Measurements from ENCODE around the gene CCM2L.

Gene CCM2L

DNA sequence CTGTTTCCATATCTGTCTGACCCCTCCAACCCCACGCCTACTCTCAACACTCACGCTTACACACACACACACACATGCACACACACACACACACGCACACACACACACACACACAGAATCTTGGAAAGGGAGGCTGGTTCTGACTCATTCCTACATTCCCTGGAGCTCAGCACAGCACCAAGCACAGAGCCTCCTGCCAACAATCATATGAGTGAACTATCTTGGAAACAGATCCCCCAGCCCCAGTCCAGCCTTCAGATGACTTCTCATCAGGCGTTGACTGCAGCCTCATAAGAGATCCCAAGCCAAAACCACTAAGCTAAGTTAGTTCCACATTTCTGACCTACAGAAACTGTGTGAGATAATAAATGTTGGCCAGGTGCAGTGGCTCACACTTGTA, 27.7 kb downstream of the CCM2L start:
- no peak overlapping the region for H4K8ac ChIP-seq (ENCODE audit: low read depth, low read length)
- H3K4me3 ChIP-seq (ENCODE audit: low read depth, low read length) = no peak overlapping the region
- H3K36me3 ChIP-seq (ENCODE audit: control insufficient read depth in 1 of 2, insufficient read depth in 2 of 2, low read length in 2 of 2) = no peaks in the 10 kb centered on the region
- no peak overlapping the region for H2AFZ ChIP-seq (ENCODE audit: insufficient read depth, low read length, poor library complexity)
- no peaks in the 10 kb centered on the region for H3K27me3 ChIP-seq (ENCODE audit: insufficient read depth, low read length)
- no peak for DNase-seq
- H2AK5ac ChIP-seq (ENCODE audit: low read length) = no peak overlapping the region
- H3K27ac ChIP-seq (ENCODE audit: low read depth, low read length) = no peak overlapping the region
- no peak overlapping the region for H2BK5ac ChIP-seq (ENCODE audit: low read depth, low read length, poor library complexity)
- WGBS (ENCODE audit: extremely low coverage, insufficient coverage, insufficient read length) = 100% methylated on average over 2 of the region's 4 CpGs
- H3K4me2 ChIP-seq (ENCODE audit: low read length) = no peak overlapping the region
- H3K14ac ChIP-seq (ENCODE audit: low read length) = no peak overlapping the region
- H4K12ac ChIP-seq (ENCODE audit: low read depth, low read length) = no peak overlapping the region
- no peak overlapping the region for H3K9ac ChIP-seq (ENCODE audit: low read length)
- no peak overlapping the region for H2BK12ac ChIP-seq (ENCODE audit: low read length)
- H3K4me1 ChIP-seq (ENCODE audit: control insufficient read depth in 1 of 2, insufficient read depth in 2 of 2, low read length in 2 of 2) = peaks cover 5 to 8% of the 10 kb centered on the region in 2 experiments
- H2BK120ac ChIP-seq (ENCODE audit: insufficient read depth, low read length, poor library complexity) = no peak overlapping the region
- H3K18ac ChIP-seq (ENCODE audit: low read length) = no peak overlapping the region
- H3K23ac ChIP-seq (ENCODE audit: low read length) = no peak overlapping the region
- no peak overlapping the region for H3K4ac ChIP-seq (ENCODE audit: low read depth, low read length)
- no peak overlapping the region for H4K91ac ChIP-seq (ENCODE audit: low read depth, low read length)
- H3K79me1 ChIP-seq (ENCODE audit: low read length) = no peaks in the 10 kb centered on the region
- H3K9me3 ChIP-seq (ENCODE audit: insufficient read depth, low read depth, low read length) = peaks cover 2% of the 10 kb centered on the region
- H3K79me2 ChIP-seq (ENCODE audit: control insufficient read depth, insufficient read depth, low read length, poor library complexity) = no peaks in the 10 kb centered on the region

DNA sequence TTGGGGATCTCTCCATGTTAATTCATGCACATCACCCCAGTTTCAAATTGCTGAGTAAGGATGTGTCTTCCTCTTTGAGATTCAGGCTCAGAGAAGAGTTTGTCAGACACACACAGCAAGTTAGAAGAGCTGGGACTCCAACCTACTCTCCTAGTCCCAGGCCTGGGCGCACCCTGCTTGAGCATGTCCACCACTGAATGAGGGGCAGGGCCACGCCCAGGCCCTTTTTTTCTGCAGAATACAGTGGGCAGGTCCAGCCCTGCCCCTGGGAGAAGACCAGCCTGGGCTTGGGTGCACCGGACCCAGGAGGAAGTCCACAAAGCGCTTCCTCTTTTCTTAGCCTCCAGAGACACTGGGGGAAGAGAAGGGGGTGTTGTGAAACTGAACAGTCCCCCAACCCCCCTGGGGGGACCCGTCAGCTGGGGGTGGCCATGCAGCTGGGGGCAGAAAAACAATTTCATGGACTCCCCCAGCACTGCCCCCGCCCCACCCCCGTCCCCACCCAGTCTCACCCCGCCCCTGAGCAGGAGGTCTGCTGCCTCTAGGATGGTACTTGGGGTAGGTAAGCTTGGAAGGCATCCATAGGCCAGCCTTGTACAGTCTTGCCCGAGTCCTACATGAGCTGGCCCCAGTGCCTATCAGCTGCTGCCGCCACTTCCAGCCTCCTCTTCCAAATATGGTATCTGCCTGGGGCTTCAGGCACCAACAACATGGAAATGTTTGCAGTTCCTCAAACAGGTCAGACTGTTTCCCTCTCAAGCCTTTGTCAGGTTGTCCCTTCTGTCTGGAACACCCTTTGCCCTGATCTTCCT, 30.1 kb downstream of the CCM2L start:
- peak in 1 of 2 donors; percentile 37 for DNase-seq
- H3K9ac ChIP-seq (ENCODE audit: low read length) = no peak overlapping the region
- H3K4me1 ChIP-seq (ENCODE audit: control insufficient read depth in 1 of 2, insufficient read depth in 2 of 2, low read length in 2 of 2) = peaks cover 5 to 8% of the 10 kb centered on the region in 2 experiments
- peaks cover 2% of the 10 kb centered on the region for H3K9me3 ChIP-seq (ENCODE audit: insufficient read depth, low read depth, low read length)
- no peak overlapping the region for H3K4me3 ChIP-seq (ENCODE audit: low read depth, low read length)
- no peaks in the 10 kb centered on the region for H3K79me1 ChIP-seq (ENCODE audit: low read length)
- H3K79me2 ChIP-seq (ENCODE audit: control insufficient read depth, insufficient read depth, low read length, poor library complexity) = no peaks in the 10 kb centered on the region
- no peak overlapping the region for H3K27ac ChIP-seq (ENCODE audit: low read depth, low read length)
- H3K4ac ChIP-seq (ENCODE audit: low read depth, low read length) = no peak overlapping the region
- H2BK12ac ChIP-seq (ENCODE audit: low read length) = no peak overlapping the region
- H3K14ac ChIP-seq (ENCODE audit: low read length) = no peak overlapping the region
- H2AK5ac ChIP-seq (ENCODE audit: low read length) = no peak overlapping the region
- no peak overlapping the region for H2BK5ac ChIP-seq (ENCODE audit: low read depth, low read length, poor library complexity)
- no peak overlapping the region for H3K18ac ChIP-seq (ENCODE audit: low read length)
- WGBS (ENCODE audit: extremely low coverage, insufficient coverage, insufficient read length) = no CpG with 5 or more reads among the region's 10 CpGs
- no peaks in the 10 kb centered on the region for H3K36me3 ChIP-seq (ENCODE audit: control insufficient read depth in 1 of 2, insufficient read depth in 2 of 2, low read length in 2 of 2)
- no peak overlapping the region for H4K91ac ChIP-seq (ENCODE audit: low read depth, low read length)
- peak overlapping the region; percentile 7 for H4K12ac ChIP-seq (ENCODE audit: low read depth, low read length)
- H2BK120ac ChIP-seq (ENCODE audit: insufficient read depth, low read length, poor library complexity) = no peak overlapping the region
- no peak overlapping the region for H3K23ac ChIP-seq (ENCODE audit: low read length)
- H3K27me3 ChIP-seq (ENCODE audit: insufficient read depth, low read length) = no peaks in the 10 kb centered on the region
- H4K8ac ChIP-seq (ENCODE audit: low read depth, low read length) = no peak overlapping the region
- H3K4me2 ChIP-seq (ENCODE audit: low read length) = no peak overlapping the region
- no peak overlapping the region for H2AFZ ChIP-seq (ENCODE audit: insufficient read depth, low read length, poor library complexity)

DNA sequence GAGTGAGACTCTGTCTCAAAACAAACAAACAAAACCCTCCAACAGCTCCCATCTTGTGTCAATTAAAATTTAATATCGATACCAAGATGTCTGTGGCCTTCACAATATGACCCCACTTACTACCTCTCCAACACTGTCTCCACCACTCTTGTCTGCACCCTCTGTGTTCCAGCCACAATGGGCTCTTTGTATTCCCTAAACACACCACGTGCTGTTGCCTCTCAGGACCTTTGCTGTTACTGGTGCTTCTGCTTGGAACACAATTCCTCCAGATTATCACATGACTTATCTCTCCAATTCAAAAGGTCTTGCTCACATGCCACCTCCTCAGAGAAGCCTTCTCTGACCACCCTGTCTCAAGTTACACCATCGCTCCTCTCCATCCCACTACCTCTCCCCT, 35.8 kb downstream of the CCM2L start:
- Histone ChIP-seq H3K36me3 (ENCODE audit: control insufficient read depth in 1 of 2, insufficient read depth in 2 of 2, low read length in 2 of 2) (no peaks in the 10 kb centered on the region), H2BK12ac (ENCODE audit: low read length) (no peak overlapping the region), H4K12ac (ENCODE audit: low read depth, low read length) (no peak overlapping the region), H4K8ac (ENCODE audit: low read depth, low read length) (no peak overlapping the region), H4K91ac (ENCODE audit: low read depth, low read length) (no peak overlapping the region), H3K14ac (ENCODE audit: low read length) (no peak overlapping the region), H3K4me2 (ENCODE audit: low read length) (no peak overlapping the region), H2AFZ (ENCODE audit: insufficient read depth, low read length, poor library complexity) (no peak overlapping the region), H2AK5ac (ENCODE audit: low read length) (no peak overlapping the region), H3K18ac (ENCODE audit: low read length) (no peak overlapping the region), H2BK5ac (ENCODE audit: low read depth, low read length, poor library complexity) (no peak overlapping the region), H3K9ac (ENCODE audit: low read length) (no peak overlapping the region), H3K23ac (ENCODE audit: low read length) (no peak overlapping the region), H3K9me3 (ENCODE audit: insufficient read depth, low read depth, low read length) (no peaks in the 10 kb centered on the region), H3K4me3 (ENCODE audit: low read depth, low read length) (no peak overlapping the region), H3K4me1 (ENCODE audit: control insufficient read depth in 1 of 2, insufficient read depth in 2 of 2, low read length in 2 of 2) (no peaks in the 10 kb centered on the region), H2BK120ac (ENCODE audit: insufficient read depth, low read length, poor library complexity) (no peak overlapping the region), H3K27ac (ENCODE audit: low read depth, low read length) (no peak overlapping the region), H3K27me3 (ENCODE audit: insufficient read depth, low read length) (peaks cover 15% of the 10 kb centered on the region), H3K4ac (ENCODE audit: low read depth, low read length) (no peak overlapping the region), H3K79me1 (ENCODE audit: low read length) (no peaks in the 10 kb centered on the region), H3K79me2 (ENCODE audit: control insufficient read depth, insufficient read depth, low read length, poor library complexity) (no peaks in the 10 kb centered on the region)
- no peak for DNase-seq
- no CpG with 5 or more reads among the region's 3 CpGs for WGBS (ENCODE audit: extremely low coverage, insufficient coverage, insufficient read length)

DNA sequence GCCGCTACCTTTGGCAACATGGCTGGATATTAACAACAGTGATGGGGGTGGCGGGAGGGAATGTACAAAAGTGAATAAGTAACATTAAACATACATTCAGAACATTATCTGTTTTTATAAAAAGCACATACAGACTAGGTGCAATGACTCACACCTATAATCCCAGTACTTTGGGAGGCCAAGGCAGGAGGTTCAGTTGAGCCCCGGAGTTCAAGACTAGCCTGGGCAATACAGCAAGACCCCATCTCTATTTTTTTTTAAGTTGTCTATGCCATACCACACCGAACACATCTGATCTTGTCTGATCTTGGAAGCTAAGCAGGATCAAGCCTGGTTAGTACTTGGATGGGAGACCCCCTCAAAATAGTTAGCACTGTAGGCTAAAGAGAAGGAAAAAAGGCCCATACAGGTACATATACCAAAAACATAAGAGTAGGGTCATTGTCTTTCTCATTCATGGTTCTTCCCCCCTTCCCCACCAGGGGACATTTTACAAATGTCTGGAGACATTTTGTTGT, 40.1 kb downstream of the CCM2L start:
- Histone ChIP-seq H3K14ac (ENCODE audit: low read length) (no peak overlapping the region), H4K8ac (ENCODE audit: low read depth, low read length) (no peak overlapping the region), H3K23ac (ENCODE audit: low read length) (no peak overlapping the region), H3K4ac (ENCODE audit: low read depth, low read length) (no peak overlapping the region), H4K91ac (ENCODE audit: low read depth, low read length) (no peak overlapping the region), H3K27ac (ENCODE audit: low read depth, low read length) (no peak overlapping the region), H3K27me3 (ENCODE audit: insufficient read depth, low read length) (peaks cover 40% of the 10 kb centered on the region), H3K9ac (ENCODE audit: low read length) (no peak overlapping the region), H2BK5ac (ENCODE audit: low read depth, low read length, poor library complexity) (no peak overlapping the region), H3K4me2 (ENCODE audit: low read length) (no peak overlapping the region), H3K9me3 (ENCODE audit: insufficient read depth, low read depth, low read length) (peaks cover 5% of the 10 kb centered on the region), H2BK12ac (ENCODE audit: low read length) (no peak overlapping the region), H3K18ac (ENCODE audit: low read length) (no peak overlapping the region), H3K79me1 (ENCODE audit: low read length) (no peaks in the 10 kb centered on the region), H3K4me3 (ENCODE audit: low read depth, low read length) (no peak overlapping the region), H3K79me2 (ENCODE audit: control insufficient read depth, insufficient read depth, low read length, poor library complexity) (no peaks in the 10 kb centered on the region), H2AFZ (ENCODE audit: insufficient read depth, low read length, poor library complexity) (no peak overlapping the region), H3K4me1 (ENCODE audit: control insufficient read depth in 1 of 2, insufficient read depth in 2 of 2, low read length in 2 of 2) (peaks cover 6% of the 10 kb centered on the region in 2 experiments), H3K36me3 (ENCODE audit: control insufficient read depth in 1 of 2, insufficient read depth in 2 of 2, low read length in 2 of 2) (no peaks in the 10 kb centered on the region), H2BK120ac (ENCODE audit: insufficient read depth, low read length, poor library complexity) (no peak overlapping the region), H4K12ac (ENCODE audit: low read depth, low read length) (no peak overlapping the region), H2AK5ac (ENCODE audit: low read length) (no peak overlapping the region)
- no CpG with 5 or more reads among the region's 4 CpGs for WGBS (ENCODE audit: extremely low coverage, insufficient coverage, insufficient read length)
- no peak for DNase-seq
